Caco-2 (cell line): ENCODE measurements around the gene CMSS1. TPM values are rescaled to one million over a fixed set of nuclear protein-coding genes. Genes with fewer than 3 reads are reported as not detected.

Source experiments
- BruUV-seq: library from RNA; stranded (reverse); fragments of 400-500 nt; replicated peaks from 2 replicates; lab custom pipeline; 2021; lab: Mats Ljungman, UMichigan
- CTCF ChIA-PET: fragments of 300-600 bp; sonication (Branson Sonifier 250); formaldehyde crosslinking; loops from one replicate; lab custom pipeline; 2022; ENCODE audit warnings: antibody characterized with exemption; lab: Charles Lee
- POLR2A ChIA-PET: fragments of 300-600 bp; sonication (Branson Sonifier 250); formaldehyde crosslinking; loops from one replicate; lab custom pipeline; 2022; ENCODE audit warnings: antibody characterized with exemption; lab: Charles Lee
- DNase-seq, 2 experiments: peaks; one replicate each; pipeline versions ENCODE4 v3.0.0 to v3.0.0-alpha.2; 2020 to 2022
- H3K27me3 ChIP-seq: replicated peaks from 2 replicates; pipeline ENCODE4 v1.6.0; 2011; ENCODE audit warnings: low read length; ENCODE audit not compliant: control insufficient read depth, insufficient read depth
- H3K36me3 ChIP-seq: 2 replicates; pipeline ENCODE4 v1.5.1; 2011; ENCODE audit warnings: low read length; ENCODE audit not compliant: control insufficient read depth, insufficient read depth
- H3K4me1 ChIP-seq: fragments of 250-450 bp; sonication (Bioruptor Pico); 2 replicates; pipeline ENCODE4 v1.5.1; 2020; ENCODE audit warnings: mild to moderate bottlenecking
- H3K4me3 ChIP-seq: 2 replicates; pipeline ENCODE4 v1.5.1; 2011; ENCODE audit warnings: low read depth, mild to moderate bottlenecking, control low read depth, low read length
- H3K9me3 ChIP-seq: fragments of 250-450 bp; sonication (Bioruptor Pico); 2 replicates; pipeline ENCODE4 v1.5.1; 2020; ENCODE audit warnings: mild to moderate bottlenecking, moderate library complexity
- H3K27ac Mint-ChIP-seq: one replicate; pipeline ENCODE4 v1.8.0; 2022; ENCODE audit warnings: mixed read lengths; ENCODE audit not compliant: unreplicated experiment
- H3K27me3 Mint-ChIP-seq: one replicate; pipeline ENCODE4 v1.8.0; 2022; ENCODE audit warnings: mixed read lengths; ENCODE audit not compliant: insufficient read depth, unreplicated experiment
- H3K36me3 Mint-ChIP-seq: one replicate; pipeline ENCODE4 v1.8.0; 2022; ENCODE audit warnings: mild to moderate bottlenecking, mixed read lengths; ENCODE audit not compliant: insufficient read depth, unreplicated experiment
- H3K4me1 Mint-ChIP-seq: one replicate; pipeline ENCODE4 v1.8.0; 2022; ENCODE audit warnings: low read depth, mixed read lengths; ENCODE audit not compliant: unreplicated experiment
- H3K4me3 Mint-ChIP-seq: one replicate; pipeline ENCODE4 v1.8.0; 2022; ENCODE audit warnings: mild to moderate bottlenecking, moderate library complexity, mixed read lengths; ENCODE audit not compliant: unreplicated experiment
- H3K9me3 Mint-ChIP-seq: one replicate; pipeline ENCODE4 v1.8.0; 2022; ENCODE audit warnings: mixed read lengths; ENCODE audit not compliant: unreplicated experiment
- CTCF ChIP-seq, 2 experiments: fragments of 200-600 bp in 1 of 2; IDR thresholded peaks; 1 replicate in 1 of 2; 2 replicates in 1 of 2; pipeline versions ENCODE4 v1.5.1 to v1.8.0; 2011 to 2022; ENCODE audit warnings: antibody characterized with exemption in 1 of 2, control low read depth in 1 of 2, inconsistent platforms in 1 of 2, low read depth in 1 of 2, low read length in 1 of 2, mild to moderate bottlenecking in 1 of 2, moderate library complexity in 1 of 2; ENCODE audit not compliant: insufficient read depth in 1 of 2, severe bottlenecking in 1 of 2, unreplicated experiment in 1 of 2
- intact Hi-C: fragments of 100-400 bp; cut with micrococcal nuclease; formaldehyde crosslinking; loops from one replicate; pipeline ENCODE4 v1.10.0; 2022; ENCODE audit not compliant: unreplicated experiment
- total RNA-seq: library from RNA; stranded (reverse); gene quantifications from 2 replicates; pipeline ENCODE4 v1.2.3, GENCODE V29; 2022

Gene CMSS1
- total RNA-seq, 1 experiment from 2014 or later = 54.4 TPM

GRCh38 chr3:99949956-99950670, 132.5 kb downstream of the CMSS1 start:
- Histone ChIP-seq H3K36me3 (no peaks in the 10 kb centered on the region), H3K4me1 (peaks cover 30% of the 10 kb centered on the region), H3K4me3 (no peak overlapping the region), H3K9me3 (no peaks in the 10 kb centered on the region), H3K27me3 (no peaks in the 10 kb centered on the region)
- Mint-ChIP-seq H3K4me1 (peaks cover 26% of the 10 kb centered on the region), H3K36me3 (no peaks in the 10 kb centered on the region), H3K27ac (no peak overlapping the region), H3K9me3 (no peaks in the 10 kb centered on the region), H3K4me3 (no peak overlapping the region), H3K27me3 (no peaks in the 10 kb centered on the region)
- intact Hi-C loops = no loop called here
- no peak for TF ChIP-seq CTCF (IDR thresholded peaks at IDR 0.05; ENCODE audit: insufficient read depth in 1 of 2, low read depth in 1 of 2, low read length in 1 of 2, severe bottlenecking in 1 of 2, unreplicated experiment in 1 of 2)
- ChIA-PET POLR2A (no interaction called here), CTCF (no interaction called here)
- no peak for DNase-seq
- no TSS peak for BruUV-seq

- BruUV-seq = no TSS peak
- POLR2A ChIA-PET = no interaction called here
- no peaks in the 10 kb centered on the region for H3K27me3 ChIP-seq
- CTCF ChIA-PET = no interaction called here
- H3K4me1 ChIP-seq = peaks cover 33% of the 10 kb centered on the region
- intact Hi-C loops = no loop called here
- no peak for DNase-seq
- H3K27me3 Mint-ChIP-seq = no peaks in the 10 kb centered on the region
- no peak overlapping the region for H3K4me3 Mint-ChIP-seq
- peaks cover 24% of the 10 kb centered on the region for H3K4me1 Mint-ChIP-seq
- TF ChIP-seq CTCF (IDR thresholded peaks at IDR 0.05; ENCODE audit: insufficient read depth in 1 of 2, low read depth in 1 of 2, low read length in 1 of 2, severe bottlenecking in 1 of 2, unreplicated experiment in 1 of 2) = no peak
- H3K36me3 Mint-ChIP-seq = no peaks in the 10 kb centered on the region
- H3K36me3 ChIP-seq = no peaks in the 10 kb centered on the region
- H3K9me3 Mint-ChIP-seq = no peaks in the 10 kb centered on the region
- H3K4me3 ChIP-seq = no peak overlapping the region
- H3K27ac Mint-ChIP-seq = no peak overlapping the region
- H3K9me3 ChIP-seq = no peaks in the 10 kb centered on the region
These were observed 133.3 kb downstream of the CMSS1 start for GRCh38 chr3:99950921-99951320.

GRCh38 chr3:99951701-99952100, 134.0 kb downstream of the CMSS1 start:
- H3K4me1 ChIP-seq = peaks cover 33% of the 10 kb centered on the region
- Mint-ChIP-seq H3K9me3 (no peaks in the 10 kb centered on the region), H3K4me3 (no peak overlapping the region), H3K27me3 (no peaks in the 10 kb centered on the region), H3K4me1 (peaks cover 31% of the 10 kb centered on the region), H3K36me3 (no peaks in the 10 kb centered on the region), H3K27ac (no peak overlapping the region)
- H3K27me3 ChIP-seq = no peaks in the 10 kb centered on the region
- CTCF ChIA-PET = no interaction called here
- H3K36me3 ChIP-seq = no peaks in the 10 kb centered on the region
- TF ChIP-seq CTCF (IDR thresholded peaks at IDR 0.05; ENCODE audit: insufficient read depth in 1 of 2, low read depth in 1 of 2, low read length in 1 of 2, severe bottlenecking in 1 of 2, unreplicated experiment in 1 of 2) = no peak
- BruUV-seq = no TSS peak
- no peak overlapping the region for H3K4me3 ChIP-seq
- H3K9me3 ChIP-seq = no peaks in the 10 kb centered on the region
- POLR2A ChIA-PET = no interaction called here
- no peak for DNase-seq
- intact Hi-C loops = no loop called here
